NCI-H1105 (cell line): ENCODE data around the gene PPP1R9B.

Experiments
- DNase-seq: peaks from one replicate; lab custom pipeline; 2025; lab: John Stamatoyannopoulos, UW

PPP1R9B gene

DNA sequence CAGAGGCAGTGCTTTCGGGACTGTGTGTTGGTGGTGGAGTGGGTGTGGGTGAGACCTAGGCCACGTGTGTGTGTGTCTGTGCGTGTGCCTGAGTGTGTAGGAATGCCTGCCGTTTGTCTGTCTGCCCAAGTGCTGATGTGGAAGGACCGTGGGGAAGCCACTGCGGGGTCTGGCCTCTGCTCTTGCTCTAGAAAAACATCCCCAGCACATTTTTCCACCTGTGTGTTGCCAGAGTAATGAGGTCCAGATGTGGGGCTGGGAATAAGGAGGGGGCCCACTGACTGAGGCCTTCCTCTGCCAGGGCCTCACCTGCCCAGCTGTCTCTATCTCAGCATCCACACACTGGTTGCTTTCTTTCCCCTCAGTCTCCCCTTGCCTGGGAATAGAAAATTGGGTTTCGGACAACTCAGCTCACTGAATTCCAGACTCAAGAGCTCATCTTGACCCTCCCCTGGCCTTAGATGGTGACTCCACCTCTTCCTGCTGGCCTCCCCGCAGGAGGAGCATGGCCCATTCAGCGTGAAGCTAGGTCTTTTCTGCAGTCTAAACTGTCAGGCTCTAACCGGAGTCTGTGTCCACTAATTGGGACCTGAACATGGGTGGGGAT, 23.0 kb upstream of the PPP1R9B start:
- DNase-seq: no peak

DNA sequence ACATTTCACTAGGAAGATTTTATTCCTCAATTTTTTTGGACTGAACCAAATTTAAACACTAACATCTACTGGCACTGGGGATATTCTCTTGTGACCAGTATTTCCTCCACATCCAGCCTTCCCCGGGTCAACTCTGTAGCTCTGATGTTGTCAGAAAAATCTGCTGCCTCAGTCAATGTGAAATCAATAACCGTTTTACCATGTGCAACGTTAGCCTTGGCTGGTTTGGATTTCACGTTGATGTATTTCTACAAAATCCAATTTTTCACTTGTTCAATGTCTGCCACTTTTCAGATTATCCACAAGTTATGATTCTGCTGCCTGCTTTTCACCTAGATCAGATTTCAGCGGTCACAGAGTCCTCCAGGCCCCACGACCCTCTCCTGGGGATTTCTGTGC, 22.5 kb upstream of the PPP1R9B start:
- DNase-seq: no peak

DNA sequence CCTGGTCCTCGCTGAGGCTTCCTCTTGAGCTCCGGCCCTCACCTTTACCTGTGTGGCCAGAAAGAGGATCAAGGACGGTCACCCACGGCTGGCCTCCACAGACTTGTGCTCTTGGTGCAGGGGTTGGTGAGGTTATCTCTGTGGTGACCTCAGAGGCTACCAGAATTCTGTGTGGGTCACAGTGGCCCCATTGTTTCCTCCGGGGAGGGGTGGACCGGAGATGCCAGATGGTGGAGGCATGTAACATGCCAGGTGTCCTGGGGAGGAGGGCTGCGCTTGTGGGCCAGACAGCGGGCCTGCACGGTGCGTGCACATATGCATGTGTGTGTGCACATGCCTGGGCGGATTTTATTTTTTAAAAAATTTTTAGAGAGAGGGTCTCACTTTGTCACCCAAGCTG, 21.7 kb upstream of the PPP1R9B start:
- no peak for DNase-seq

DNA sequence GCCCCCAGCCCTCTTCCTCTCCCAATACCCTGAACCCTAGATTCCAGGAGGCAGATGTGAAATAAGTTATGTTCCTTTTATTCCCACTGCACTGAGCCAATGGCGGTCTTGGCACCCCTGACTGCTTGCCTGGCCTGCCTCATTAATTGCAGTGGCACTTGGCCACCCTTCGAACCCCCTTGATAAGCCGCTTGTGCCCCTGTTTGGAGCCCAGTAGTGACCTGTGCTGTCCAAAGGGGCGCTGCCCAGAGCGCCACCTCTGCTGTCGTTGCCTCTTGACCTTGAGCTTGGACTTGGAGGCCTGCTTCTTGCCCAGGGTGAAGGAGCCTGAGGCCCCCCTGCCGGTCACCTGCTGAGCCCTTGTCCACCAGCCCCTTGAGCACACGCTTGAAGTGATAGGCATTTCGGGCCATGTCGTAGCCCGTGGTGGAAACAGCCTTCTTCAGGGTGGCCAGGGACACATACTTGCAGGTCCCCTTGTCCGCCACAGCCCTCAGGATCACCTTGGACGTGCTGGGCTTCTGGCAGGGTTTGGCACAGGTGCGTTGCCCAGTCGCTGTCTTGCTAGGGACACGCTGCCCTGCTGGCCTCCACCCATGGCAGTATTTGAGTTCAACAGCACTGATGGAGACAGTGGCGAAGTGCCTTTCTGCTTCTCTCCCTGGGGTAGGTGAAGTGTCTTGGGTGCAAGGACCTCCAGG, 21.0 kb upstream of the PPP1R9B start:
- no peak for DNase-seq

DNA sequence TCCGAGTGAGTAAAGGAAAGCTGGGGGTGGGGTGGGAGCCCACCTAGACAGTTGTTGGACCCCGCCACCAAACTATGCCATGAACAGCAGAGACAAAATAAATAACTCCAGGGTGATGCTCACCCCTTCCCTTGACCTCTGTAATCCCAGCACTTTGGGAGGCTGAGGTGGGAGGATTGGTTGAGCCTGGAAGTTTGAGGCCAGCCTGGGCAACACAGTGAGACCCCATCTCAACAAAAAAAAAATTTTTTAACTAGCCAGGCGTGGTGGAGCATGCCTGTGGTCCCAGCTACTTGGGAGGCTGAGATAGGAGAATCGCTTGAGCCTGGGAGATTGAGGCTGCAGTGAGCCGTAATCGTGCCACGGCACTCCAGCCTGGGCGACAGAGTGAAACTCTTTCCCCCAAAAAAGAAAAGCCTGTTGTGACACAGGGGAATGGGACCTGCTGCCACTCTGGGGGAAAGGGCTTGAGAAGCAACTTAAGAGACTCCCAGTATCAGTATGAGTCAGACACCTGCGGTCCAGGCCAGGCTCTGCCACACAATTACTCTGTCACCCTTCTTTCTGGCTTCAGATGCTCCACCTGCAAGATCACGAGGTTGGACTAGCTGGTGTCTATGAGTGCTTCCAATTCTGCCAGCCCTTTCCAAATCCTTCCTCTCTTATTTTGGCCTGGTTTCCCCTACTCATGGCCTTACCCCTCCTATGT, 20.3 kb upstream of the PPP1R9B start:
- DNase-seq: no peak

DNA sequence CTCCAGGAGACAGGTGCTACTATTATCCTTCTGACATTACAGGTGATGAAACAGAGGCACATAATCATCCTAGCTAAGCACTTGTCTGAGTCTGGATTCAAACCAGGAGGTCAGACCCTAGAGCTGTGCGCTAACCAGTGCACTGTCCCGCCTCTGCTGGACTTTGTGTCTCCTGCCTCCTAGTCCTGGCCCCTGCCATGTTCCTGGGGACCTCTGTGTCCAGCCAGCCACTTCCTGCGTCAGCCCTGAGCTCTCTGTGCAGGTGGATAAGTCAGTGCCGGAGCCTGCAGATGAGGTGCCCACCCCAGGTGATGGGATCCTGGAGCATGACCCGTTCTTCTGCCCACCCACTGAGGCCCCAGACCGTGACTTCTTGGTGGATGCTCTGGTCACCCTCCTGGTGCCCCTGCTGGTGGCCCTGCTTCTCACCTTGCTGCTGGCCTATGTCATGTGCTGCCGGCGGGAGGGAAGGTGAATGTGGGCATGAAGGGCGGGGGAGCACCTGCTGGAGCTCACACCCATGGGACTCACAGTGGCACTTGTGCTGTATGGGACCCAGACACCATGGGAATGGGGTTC, 19.5 kb upstream of the PPP1R9B start:
- DNase-seq: no peak

DNA sequence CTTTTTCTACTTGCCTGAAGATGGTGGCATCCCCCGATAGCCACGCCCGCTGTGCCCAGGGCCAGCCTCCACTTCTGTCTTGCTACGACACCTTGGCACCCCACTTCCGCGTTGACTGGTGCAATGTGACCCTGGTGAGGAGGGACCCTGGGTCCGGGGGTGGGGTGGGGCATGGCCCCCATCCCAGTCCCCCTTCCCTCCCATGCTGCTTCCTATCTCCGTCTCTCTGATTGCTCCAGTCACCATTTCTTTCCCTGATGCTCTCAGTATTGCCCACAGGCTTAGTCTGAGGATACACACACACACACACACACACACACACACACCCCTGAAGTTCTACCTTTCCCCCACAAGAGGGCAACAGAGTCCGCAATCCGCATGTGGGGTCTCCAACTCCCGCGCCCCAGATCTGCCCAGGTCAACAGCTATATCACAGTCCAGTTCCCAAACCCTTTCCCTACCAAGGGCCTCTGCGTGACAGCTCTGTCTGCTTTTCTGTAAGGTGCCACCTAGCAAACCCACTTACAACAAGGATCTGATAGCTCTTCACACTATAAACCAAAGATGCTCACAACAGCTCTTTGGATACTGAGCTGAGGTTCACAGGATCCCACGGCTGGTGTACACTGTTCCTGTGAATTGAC, 18.8 kb upstream of the PPP1R9B start:
- no peak for DNase-seq

DNA sequence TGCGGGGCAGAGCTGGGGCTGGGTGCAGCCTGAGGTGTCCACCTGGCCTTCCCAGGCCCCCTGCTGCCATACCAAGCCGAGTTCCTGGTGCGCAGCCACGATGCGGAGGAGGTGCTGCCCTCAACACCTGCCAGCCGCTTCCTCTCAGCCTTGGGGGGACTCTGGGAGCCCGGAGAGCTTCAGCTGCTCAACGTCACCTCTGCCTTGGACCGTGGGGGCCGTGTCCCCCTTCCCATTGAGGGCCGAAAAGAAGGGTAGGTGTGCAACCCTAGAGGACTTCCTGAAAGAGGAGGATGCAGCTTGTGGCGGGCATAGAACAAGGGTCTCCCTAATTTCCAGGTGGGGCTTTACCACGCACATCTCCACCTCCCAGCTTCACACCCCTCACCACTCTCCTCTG, 17.8 kb upstream of the PPP1R9B start:
- no peak for DNase-seq

DNA sequence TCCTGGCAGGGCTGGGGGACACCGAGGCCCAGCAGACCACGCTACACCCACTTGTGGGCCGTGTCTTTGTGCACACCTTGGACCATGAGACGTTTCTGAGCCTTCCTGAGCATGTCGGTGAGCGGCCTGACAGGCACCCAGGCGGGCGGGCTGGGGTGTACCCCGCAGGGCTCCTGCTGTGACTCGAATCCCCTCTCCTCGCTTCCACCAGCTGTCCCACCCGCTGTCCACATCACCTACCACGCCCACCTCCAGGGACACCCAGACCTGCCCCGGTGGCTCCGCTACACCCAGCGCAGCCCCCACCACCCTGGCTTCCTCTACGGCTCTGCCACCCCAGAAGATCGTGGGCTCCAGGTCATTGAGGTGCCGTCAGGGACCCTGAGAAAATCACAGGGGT, 16.9 kb upstream of the PPP1R9B start:
- no peak for DNase-seq

DNA sequence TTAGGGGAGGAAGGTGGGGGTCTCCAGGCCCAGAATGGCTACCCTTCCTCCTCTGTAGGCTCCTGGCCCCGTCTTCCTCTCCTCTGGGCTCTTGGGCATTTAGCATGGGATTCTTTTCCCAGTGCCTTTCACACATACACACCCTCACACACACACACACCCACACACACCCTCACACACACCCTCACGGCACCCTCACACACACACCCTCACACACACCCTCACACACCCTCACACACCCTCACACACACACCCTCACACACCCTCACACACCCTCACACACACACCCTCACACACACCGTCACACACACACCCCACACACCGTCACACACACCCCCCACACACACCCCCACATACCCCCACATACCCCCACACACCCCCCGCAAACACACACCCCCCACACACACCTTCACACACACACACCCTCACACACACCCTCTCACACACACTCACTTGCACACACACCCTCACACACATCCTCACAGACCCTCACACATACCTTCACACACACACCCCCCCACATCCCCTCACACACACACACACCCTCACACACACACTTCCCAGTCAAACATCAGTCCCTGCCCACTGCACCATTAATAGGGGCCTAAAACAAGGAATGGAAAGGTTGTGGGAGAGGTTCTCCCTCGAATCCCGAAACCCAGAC, 16.2 kb upstream of the PPP1R9B start:
- no peak for DNase-seq

DNA sequence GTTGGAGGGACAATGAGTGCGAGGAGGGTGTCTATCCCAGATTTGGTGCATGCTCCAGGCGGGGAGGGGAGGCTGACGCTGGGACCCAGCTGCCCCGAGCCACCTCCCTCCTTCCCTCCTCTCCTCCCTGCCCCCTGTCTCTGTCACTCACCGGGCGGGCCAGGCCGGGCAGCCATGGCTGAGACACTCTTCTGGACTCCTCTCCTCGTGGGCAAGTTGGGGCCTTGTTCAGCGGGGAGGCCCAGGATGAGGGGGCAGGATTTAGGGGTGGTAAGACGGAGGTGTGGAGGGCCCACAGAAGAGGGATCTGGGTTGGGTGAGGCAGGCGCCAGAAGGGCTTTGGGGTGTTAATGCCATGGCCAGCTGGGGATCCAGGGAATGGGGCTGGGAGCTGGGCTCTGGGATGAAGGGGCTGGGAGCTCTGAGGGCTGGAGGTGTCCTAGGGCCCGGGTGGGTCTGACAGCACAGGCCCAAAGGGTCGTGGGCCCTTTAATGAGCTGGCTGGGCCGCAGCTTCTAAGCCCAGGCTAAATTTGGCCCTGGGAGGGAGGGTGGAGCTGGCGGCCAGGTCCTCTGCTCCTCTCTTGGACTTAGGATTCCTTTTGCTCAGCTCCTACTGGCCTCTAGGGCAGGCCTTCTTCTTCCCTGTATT, 15.5 kb upstream of the PPP1R9B start, which contains the start of gene SGCA:
TSS of gene SGCA (plus strand) at position 139 of the 651 bp plus-strand sequence. CDS start at position 175, 36 bp downstream.
- no peak for DNase-seq

DNA sequence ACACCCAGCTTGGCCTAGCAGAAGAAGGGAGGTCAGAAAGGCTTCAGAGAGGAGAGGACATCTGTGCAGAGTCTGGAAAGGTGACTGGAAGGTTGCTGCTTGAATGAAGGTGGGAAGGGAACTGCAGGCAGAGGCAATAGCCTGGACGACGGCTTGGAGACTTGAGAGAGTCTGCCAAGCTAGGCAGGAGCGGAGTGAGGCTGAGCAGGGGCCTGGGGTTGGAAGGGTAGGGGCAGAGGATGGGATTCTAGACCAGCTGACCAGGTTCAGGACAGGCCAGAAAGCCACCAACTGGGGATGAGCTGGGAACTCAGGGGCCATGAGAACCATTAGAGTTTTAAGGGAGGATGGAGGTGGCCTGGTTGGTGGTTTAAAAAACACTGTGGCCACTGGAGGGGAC, 15.0 kb upstream of the PPP1R9B start:
- no peak for DNase-seq

DNA sequence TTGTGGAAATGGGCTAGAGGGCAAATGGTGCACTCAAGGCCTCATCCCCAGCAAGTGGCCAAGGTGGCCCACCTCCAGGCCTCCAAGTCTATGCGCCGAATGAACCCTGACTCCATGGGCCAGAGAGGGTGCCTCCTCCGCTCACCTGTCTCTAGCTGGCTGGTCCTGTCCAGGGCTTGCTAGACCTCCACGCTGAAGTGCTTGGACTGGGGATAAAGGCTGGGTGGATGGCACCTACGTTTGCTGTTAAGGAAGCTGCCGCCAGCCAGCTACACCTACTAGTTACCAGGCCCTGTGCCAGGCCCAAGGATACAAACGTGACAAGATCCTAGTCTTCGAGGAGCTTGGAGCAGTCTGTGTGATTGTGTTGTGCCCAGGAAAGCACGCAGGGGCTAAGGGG, 14.6 kb upstream of the PPP1R9B start:
- no peak for DNase-seq

DNA sequence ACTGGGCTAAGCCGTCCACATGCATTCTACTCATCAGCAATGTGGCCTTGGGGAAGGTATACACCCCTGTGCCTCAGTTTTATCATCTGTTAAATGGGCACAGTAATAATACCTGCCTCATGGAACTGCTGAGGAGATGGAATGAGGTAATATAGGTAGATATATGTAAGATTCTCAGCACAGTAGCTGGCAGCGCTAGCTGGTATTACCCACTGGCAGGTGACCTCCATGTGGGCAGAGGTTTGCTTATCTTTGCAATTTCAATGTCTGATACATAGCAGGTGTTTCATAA, 14.2 kb upstream of the PPP1R9B start:
- no peak for DNase-seq

DNA sequence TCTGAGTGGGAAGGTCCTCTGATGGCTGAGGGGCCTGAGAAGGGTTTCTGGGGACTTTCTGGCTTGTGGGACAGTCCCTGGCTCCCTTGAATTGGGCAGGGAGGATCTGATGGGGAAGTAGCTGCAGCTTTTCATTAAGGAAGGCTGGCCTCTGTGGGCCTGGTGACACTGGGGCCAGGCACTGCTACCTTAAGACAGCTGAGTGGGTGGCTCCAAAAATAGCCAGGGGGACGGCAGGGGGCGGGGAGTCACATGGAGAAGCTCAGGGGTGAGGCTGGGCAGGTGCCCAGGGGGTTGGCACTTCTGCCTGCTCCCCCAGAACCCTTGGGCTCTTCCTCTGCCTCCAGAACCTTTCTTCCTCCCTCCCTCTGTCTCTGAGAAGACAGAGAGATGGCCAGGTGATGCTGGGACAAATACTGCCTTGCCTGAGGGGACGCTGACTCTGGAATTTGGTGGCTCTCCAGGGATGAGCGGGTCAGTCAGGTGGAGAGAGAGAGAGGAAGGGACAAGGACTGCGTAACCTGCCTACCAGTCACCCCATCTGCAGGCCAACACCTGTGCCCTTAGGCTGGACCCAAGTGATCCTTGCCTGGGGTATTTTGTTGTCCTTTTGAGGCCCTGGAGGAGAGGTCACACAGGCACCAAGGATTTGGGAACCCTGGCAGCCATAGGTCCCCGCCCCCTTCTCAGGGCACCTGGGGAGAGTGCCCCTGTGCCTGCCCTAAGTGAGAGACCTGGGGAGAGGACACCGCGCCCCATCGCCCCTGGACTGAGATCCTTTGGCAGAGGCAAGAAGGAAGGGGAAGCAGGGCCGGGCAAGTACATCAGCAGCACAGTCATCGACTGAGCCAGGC, 13.6 kb upstream of the PPP1R9B start:
- no peak for DNase-seq

DNA sequence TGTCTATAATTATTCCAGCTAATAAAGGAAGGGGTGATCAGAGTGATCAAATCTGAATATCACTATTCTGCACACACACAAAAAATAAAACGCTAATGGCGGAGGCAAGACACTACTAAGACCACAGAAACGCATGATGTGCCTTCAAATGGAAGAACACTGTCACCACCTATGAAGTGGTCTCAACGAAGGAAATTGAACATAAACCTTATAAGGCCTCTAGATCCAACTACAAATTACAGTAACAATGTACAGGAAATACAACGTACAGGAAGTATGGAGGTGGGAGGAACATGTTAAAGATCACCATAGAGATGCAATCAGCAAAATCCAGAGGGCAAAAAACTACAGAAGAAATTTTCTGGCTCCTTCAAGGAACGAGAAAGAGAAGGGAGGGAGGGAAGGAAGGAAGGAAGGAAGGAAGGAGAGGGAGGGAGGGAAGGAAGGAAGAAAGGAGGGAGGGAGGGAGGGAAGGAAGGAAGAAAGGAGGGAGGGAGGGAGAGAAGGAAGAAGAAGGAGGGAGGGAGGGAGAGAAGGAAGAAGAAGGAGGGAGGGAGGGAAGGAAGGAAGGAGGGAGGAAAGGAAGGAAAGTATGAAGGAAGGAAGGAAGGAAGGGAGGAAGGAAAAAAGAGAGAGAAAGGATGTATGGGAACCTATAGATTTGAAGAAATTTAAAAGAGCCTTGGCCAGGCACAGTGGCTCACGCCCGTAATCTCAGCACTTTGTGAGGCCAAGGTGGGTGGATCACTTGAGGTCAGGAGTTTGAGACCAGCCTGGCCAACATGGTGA, 12.2 kb upstream of the PPP1R9B start:
- no peak for DNase-seq

DNA sequence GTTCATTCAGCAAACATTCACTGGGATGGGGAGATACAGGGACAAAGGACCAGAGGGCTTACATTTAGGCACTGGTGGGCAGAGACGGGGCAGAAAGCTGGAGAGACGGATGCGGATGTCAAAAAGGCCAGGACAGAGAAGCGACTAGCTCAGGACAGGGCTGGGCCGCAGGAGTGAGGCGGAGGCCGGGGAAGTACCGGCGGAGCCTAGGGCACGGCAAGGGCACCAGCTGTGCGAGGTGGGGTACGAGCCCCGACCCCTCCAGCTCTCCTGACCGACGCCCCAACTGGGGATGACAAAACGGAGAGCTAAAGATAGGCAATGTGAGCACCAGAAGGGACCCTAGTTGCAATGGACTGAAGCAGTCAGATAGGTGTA, 11.4 kb upstream of the PPP1R9B start:
- no peak for DNase-seq

DNA sequence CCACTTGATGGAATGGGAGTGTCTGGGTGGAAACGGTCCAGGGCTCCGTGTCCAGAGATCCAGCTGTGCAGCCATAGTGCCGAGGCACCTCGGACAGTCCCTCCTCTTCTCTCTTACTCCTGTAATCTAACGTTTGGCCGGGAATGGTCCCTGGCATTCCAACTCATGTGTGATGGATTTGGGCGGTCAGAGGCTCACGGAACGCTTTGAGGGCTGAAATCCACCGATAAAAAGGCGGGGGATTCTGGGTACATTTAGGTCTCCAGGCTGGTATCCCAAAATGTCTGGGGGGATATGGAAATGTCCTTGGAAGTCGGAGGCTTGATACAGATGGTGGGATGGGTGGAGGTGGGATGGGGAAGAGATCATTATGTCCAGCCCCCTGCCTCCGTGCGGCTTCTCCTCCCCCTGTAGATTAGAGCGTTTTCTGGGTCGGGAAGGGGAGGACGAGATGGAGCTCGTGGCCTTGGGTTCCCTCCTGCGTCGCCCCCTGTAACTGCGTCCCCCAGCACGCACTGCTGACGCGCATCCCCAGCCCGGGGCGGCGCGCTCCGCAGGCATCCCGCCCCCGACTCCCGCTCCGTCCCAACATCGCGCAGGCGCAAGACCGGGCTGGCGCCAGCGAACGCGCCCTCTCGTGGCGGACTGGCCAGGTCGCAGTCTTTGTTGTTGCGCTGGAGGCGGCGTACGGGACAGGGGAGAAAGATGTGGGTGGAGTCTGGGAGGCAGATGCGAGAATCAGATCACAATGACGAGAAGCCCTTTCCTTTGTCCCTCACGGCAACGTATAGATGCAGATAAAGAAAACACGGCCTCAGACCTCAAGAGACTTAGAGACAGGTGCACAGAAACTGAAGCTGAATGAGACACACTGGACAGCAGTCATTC, 10.8 kb upstream of the PPP1R9B start:
- DNase-seq: peak; percentile 87

DNA sequence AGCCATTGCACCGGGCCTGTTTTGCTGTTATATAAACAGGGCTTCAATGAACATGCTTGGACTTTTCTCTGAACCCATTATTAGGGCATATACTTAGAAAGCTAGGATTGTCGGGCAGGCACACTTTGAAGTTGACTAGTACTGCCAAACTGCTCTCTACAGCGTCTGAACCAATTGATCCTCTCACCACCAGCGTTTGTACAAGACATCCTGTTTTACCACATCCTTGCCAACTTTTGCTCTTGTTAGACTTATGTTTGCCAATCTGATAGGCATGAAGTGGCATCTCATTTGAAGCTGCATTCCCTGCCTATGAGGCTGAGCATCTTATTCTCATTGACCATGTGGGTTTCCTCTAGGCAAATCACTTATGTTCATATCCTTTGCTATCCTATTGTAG, 7.4 kb upstream of the PPP1R9B start:
- DNase-seq: no peak
